Erythroblast (primary cell): ENCODE results near the gene APOE.
A peak's percentile ranks its signal among the peaks of the same experiment; 100 is the strongest.

Source experiments
- DNase-seq, 2 experiments: peaks; one replicate each; lab custom pipeline; 2025; lab: John Stamatoyannopoulos, UW
- GATA1 ChIP-seq: IDR thresholded peaks from 2 replicates; pipeline ENCODE4 v1.6.1; 2011; ENCODE audit warnings: low read depth, mild to moderate bottlenecking, control low read depth, low read length, moderate library complexity
- POLR2A ChIP-seq: IDR thresholded peaks from 2 replicates; pipeline ENCODE4 v1.6.1; 2011; ENCODE audit warnings: mild to moderate bottlenecking, low read length

APOE gene

DNA sequence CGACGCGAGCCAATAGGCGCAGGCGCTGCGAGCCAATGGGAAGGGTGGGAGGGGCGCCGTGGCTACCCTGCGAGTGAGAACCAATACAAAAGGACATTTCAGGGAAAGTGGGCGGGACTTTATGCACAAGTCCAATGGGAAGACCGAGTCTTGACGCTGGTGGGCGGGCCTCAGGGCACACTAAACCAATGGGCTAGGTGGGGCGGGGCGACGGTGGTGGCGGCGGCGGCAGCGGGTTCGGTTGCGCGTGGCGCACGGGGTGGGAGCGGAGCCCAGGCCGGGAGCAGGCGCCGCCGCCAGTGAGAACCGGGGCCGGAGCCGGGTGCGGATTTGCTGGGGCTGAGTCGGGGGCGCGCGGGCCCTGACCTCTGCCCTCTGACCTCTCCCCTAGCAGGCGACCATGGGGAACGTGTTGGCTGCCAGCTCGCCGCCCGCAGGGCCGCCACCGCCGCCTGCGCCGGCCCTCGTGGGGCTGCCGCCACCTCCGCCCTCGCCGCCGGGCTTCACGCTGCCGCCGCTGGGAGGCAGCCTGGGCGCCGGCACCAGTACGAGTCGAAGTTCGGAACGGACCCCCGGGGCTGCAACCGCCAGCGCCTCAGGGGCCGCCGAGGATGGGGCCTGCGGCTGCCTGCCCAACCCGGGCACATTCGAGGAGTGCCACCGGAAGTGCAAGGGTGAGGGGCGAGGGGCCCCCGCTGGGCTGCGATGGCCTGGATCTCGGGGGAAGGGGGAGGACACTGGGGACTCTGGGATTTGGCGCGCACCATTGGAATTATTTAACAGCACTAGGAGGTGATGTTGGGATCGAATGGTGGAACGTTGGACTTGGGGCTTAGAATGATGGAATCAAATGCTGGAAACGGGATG, 14.3 kb upstream of the APOE start, which contains the start of gene TOMM40:
Gene TOMM40, plus strand, starts transcription at position 239 of the 867 bp plus-strand sequence. Its CDS starts 162 bp downstream, at position 401.
- peak in 1 of 2 experiments; percentile 100 for DNase-seq
- TF ChIP-seq GATA1 (no peak), POLR2A (no peak)

- TF ChIP-seq GATA1 = no peak
- no peak for TF ChIP-seq POLR2A
- DNase-seq = no peak
These were observed 12.7 kb upstream of the APOE start for GRCh38 chr19:44892932-44893331.

DNA sequence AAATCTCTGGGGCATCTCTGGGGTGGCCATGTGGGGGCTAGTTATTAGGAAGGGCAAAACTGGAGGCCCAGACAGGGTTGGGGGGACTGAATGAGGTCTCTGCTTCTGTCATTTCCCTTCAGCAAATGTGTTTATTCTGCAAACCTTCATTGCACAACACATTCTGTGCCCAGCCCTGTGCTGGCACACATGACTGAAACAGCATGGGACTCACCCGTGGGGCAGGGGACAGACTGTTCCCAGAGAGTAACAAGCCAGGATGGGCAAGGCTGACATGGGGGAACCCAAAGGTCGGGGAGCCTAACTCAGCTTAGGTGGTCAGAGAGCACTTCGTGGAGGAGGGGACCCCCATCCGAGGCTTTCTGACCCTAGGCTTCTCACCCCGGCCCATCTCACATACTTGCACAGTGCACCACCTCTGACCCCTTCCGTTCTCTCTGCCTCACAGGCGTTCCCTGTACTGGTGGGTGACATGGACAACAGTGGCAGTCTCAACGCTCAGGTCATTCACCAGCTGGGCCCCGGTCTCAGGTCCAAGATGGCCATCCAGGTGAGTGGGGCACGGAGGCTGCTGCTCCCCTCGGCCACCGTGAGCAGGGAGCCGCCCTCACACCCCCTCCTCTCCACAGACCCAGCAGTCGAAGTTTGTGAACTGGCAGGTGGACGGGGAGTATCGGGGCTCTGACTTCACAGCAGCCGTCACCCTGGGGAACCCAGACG, 12.1 kb upstream of the APOE start:
- no peak for DNase-seq

DNA sequence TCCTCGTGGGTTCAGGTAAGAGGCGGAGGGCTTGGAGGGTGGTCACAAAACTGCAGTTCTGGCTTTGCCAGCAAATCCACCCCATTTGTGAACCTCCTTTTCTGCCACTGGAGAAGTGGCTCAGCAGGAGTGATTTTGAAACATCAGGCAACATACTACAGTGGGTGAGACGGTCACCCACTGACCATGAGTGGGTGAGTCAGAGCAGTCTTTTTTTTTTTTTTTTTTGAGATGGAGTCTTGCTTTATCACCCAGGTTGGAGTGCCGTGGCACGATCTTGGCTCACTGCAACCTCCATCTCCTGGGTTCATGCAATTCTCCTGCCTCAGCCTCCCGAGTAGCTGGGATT, 11.6 kb upstream of the APOE start:
- no peak for DNase-seq
- no peak for TF ChIP-seq GATA1
- TF ChIP-seq POLR2A = no peak

More for the DNA sequence above, 12.1 kb upstream of the APOE start:
- TF ChIP-seq GATA1 (no peak), POLR2A (no peak)

- TF ChIP-seq POLR2A = no peak
- TF ChIP-seq GATA1 = no peak
- no peak for DNase-seq
These were observed 10.7 kb upstream of the APOE start for GRCh38 chr19:44894946-44895345.

GRCh38 chr19:44897835-44898234, 7.8 kb upstream of the APOE start:
- no peak for DNase-seq
- TF ChIP-seq POLR2A = no peak
- no peak for TF ChIP-seq GATA1

DNA sequence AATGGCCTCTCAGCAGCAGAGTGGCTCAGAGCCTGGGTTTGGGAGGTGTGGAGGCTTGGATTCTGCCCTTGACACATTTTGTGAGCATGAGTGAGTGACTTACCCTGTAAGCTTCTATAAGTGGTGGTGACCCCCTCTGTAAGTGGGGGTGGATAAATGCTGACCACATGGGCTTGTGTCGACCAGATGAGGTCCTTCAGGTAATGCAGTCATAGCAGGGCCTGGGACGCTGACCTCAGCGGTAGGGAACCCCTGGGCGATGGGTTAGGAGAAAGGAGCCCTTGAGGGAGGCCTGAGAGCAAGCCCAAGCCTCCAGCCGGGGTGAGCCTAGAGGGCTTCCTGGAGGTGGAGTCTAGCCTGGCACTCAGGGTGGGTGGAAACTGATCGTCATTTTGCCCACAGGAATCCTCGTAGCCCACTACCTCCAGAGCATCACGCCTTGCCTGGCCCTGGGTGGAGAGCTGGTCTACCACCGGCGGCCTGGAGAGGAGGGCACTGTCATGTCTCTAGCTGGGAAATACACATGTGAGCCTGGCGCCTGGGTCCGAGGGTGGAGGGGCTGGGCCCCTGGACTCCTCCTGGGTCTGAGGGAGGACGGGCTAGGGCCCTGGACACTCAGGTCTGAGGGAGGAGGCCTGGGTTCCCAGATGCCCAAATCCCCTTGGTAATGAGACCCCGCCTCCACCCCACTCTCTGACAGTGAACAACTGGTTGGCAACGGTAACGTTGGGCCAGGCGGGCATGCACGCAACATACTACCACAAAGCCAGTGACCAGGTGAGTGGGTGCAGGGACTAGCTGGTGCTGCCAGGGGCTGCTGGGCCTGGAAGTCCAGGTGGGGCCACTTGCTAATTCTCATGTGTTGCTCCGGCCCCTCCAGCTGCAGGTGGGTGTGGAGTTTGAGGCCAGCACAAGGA, 5.0 kb upstream of the APOE start:
- TF ChIP-seq GATA1 = no peak
- DNase-seq = no peak

- no peak for DNase-seq
- TF ChIP-seq POLR2A = no peak
- TF ChIP-seq GATA1 = no peak
These were observed 2.4 kb upstream of the APOE start for GRCh38 chr19:44903216-44903601.

GRCh38 chr19:44903602-44904425, 1.8 kb upstream of the APOE start:
- TF ChIP-seq POLR2A (peak; percentile 30), GATA1 (no peak)
- peak; percentile 77 to 87 for DNase-seq

DNA sequence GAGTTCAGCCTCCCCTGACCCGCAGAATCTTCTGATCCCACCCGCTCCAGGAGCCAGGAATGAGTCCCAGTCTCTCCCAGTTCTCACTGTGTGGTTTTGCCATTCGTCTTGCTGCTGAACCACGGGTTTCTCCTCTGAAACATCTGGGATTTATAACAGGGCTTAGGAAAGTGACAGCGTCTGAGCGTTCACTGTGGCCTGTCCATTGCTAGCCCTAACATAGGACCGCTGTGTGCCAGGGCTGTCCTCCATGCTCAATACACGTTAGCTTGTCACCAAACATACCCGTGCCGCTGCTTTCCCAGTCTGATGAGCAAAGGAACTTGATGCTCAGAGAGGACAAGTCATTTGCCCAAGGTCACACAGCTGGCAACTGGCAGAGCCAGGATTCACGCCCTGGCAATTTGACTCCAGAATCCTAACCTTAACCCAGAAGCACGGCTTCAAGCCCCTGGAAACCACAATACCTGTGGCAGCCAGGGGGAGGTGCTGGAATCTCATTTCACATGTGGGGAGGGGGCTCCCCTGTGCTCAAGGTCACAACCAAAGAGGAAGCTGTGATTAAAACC, 1.1 kb upstream of the APOE start:
- no peak for DNase-seq
- TF ChIP-seq POLR2A (peak; percentile 30), GATA1 (no peak)

GRCh38 chr19:44907613-44908012, 2.0 kb downstream of the APOE start:
- DNase-seq = no peak
- TF ChIP-seq POLR2A = no peak
- no peak for TF ChIP-seq GATA1

DNA sequence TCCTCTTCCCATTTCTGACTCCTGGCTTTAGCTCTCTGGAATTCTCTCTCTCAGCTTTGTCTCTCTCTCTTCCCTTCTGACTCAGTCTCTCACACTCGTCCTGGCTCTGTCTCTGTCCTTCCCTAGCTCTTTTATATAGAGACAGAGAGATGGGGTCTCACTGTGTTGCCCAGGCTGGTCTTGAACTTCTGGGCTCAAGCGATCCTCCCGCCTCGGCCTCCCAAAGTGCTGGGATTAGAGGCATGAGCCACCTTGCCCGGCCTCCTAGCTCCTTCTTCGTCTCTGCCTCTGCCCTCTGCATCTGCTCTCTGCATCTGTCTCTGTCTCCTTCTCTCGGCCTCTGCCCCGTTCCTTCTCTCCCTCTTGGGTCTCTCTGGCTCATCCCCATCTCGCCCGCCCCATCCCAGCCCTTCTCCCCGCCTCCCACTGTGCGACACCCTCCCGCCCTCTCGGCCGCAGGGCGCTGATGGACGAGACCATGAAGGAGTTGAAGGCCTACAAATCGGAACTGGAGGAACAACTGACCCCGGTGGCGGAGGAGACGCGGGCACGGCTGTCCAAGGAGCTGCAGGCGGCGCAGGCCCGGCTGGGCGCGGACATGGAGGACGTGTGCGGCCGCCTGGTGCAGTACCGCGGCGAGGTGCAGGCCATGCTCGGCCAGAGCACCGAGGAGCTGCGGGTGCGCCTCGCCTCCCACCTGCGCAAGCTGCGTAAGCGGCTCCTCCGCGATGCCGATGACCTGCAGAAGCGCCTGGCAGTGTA, 2.7 kb downstream of the APOE start:
- no peak for DNase-seq
- TF ChIP-seq POLR2A (no peak), GATA1 (no peak)

GRCh38 chr19:44908836-44909261, 3.3 kb downstream of the APOE start:
- no peak for DNase-seq
- no peak for TF ChIP-seq GATA1
- no peak for TF ChIP-seq POLR2A
